ENCODE measurements around the gene METTL25. TPM values are rescaled to one million over a fixed set of nuclear protein-coding genes. Genes with fewer than 3 reads are reported as not detected.

The METTL25 gene
- total RNA-seq, 1 donor from 2014 or later: 71.5 TPM

- Histone ChIP-seq H3K4me3 (ENCODE audit: low read length in 3 of 3) (no peak overlapping the region), H3K9me3 (ENCODE audit: control insufficient read depth in 3 of 3, low read length in 3 of 3) (no peaks in the 10 kb centered on the region), H3K27ac (ENCODE audit: low read depth, low read length) (no peak overlapping the region), H3K9ac (ENCODE audit: low read depth in 1 of 3, low read length in 3 of 3) (no peak overlapping the region), H3K36me3 (ENCODE audit: control insufficient read depth in 3 of 3, insufficient read depth in 3 of 3, low read length in 3 of 3) (peaks cover 0 to 15% (median 8%) of the 10 kb centered on the region in 3 donors), H3K27me3 (ENCODE audit: control insufficient read depth in 3 of 3, insufficient read depth in 3 of 3, low read length in 3 of 3) (no peaks in the 10 kb centered on the region), H3K4me1 (ENCODE audit: control insufficient read depth in 3 of 3, insufficient read depth in 3 of 3, low read length in 3 of 3) (no peaks in the 10 kb centered on the region)
Measured at GRCh38 chr12:82398879-82399278, 40.5 kb downstream of the METTL25 start.

DNA sequence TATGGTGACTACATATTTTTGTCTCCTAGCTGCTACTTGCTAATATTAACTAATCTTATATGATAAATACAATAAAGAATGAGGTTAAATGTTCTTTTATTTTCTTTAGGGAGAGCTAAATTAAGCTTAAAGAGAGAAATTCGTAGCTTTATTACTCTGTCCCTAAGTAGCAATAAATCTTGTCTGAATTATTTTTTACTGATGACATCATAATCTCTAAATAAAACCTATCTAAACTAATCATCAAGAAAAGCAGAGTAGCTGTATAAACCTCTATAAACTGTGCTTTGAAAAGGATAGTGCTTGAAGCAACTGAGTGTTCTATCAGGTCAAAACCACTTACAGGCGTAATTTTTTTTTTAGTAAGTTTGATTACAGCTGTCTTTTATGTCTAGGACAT is 42.5 kb downstream of the METTL25 start:
- H3K27me3 ChIP-seq (ENCODE audit: control insufficient read depth in 3 of 3, insufficient read depth in 3 of 3, low read length in 3 of 3): no peaks in the 10 kb centered on the region
- peaks cover 0 to 6% (median 4%) of the 10 kb centered on the region in 3 donors for H3K36me3 ChIP-seq (ENCODE audit: control insufficient read depth in 3 of 3, insufficient read depth in 3 of 3, low read length in 3 of 3)
- H3K4me3 ChIP-seq (ENCODE audit: low read length in 3 of 3): no peak overlapping the region
- no peak overlapping the region for H3K9ac ChIP-seq (ENCODE audit: low read depth in 1 of 3, low read length in 3 of 3)
- no peaks in the 10 kb centered on the region for H3K9me3 ChIP-seq (ENCODE audit: control insufficient read depth in 3 of 3, low read length in 3 of 3)
- no peak overlapping the region for H3K27ac ChIP-seq (ENCODE audit: low read depth, low read length)
- no peaks in the 10 kb centered on the region for H3K4me1 ChIP-seq (ENCODE audit: control insufficient read depth in 3 of 3, insufficient read depth in 3 of 3, low read length in 3 of 3)

DNA sequence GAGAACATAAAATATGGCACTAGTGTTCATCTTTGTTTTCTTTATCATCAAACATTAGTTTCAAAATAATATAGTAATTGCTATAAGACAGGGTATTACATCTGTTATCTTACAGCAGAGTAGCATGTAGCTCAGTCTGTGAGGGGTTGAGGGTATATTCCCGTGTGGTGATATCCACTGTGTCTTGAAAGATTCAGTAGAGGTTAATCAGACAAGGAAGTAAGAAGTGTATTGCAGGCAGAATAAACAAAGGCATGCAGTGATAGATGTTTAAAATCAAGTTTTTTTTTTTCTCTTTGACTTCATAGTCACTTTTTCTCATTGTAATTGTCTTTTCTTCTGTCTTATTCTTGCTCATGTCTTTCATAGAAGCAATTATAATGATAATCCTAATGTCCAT is 48.3 kb downstream of the METTL25 start:
- Histone ChIP-seq H3K9ac (ENCODE audit: low read depth in 1 of 3, low read length in 3 of 3) (no peak overlapping the region), H3K4me1 (ENCODE audit: control insufficient read depth in 3 of 3, insufficient read depth in 3 of 3, low read length in 3 of 3) (no peaks in the 10 kb centered on the region), H3K36me3 (ENCODE audit: control insufficient read depth in 3 of 3, insufficient read depth in 3 of 3, low read length in 3 of 3) (peaks cover 0 to 4% (median 0%) of the 10 kb centered on the region in 3 donors), H3K9me3 (ENCODE audit: control insufficient read depth in 3 of 3, low read length in 3 of 3) (no peaks in the 10 kb centered on the region), H3K27ac (ENCODE audit: low read depth, low read length) (no peak overlapping the region), H3K27me3 (ENCODE audit: control insufficient read depth in 3 of 3, insufficient read depth in 3 of 3, low read length in 3 of 3) (no peaks in the 10 kb centered on the region), H3K4me3 (ENCODE audit: low read length in 3 of 3) (no peak overlapping the region)

DNA sequence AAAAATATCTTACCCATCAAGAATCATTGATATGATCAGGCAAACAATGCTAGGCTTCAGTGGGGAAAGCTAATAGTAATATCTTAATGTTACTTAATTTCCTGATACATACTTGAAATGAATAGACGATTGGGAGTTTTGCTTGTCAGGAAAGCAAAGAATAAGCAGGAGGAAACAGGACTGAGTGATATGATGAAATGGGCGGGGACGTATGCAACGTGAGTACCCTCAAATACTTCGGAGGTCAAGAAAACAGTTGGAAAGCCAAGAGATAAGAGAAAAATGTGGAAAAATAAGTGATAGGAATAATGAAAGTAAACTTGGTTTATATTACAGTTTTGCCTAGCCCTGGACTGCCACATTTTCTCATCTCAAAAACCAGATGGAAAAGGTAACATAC is 49.2 kb downstream of the METTL25 start:
- no peaks in the 10 kb centered on the region for H3K9me3 ChIP-seq (ENCODE audit: control insufficient read depth in 3 of 3, low read length in 3 of 3)
- H3K4me1 ChIP-seq (ENCODE audit: control insufficient read depth in 3 of 3, insufficient read depth in 3 of 3, low read length in 3 of 3): no peaks in the 10 kb centered on the region
- no peak overlapping the region for H3K9ac ChIP-seq (ENCODE audit: low read depth in 1 of 3, low read length in 3 of 3)
- H3K4me3 ChIP-seq (ENCODE audit: low read length in 3 of 3): no peak overlapping the region
- H3K36me3 ChIP-seq (ENCODE audit: control insufficient read depth in 3 of 3, insufficient read depth in 3 of 3, low read length in 3 of 3): peaks cover 0 to 4% (median 0%) of the 10 kb centered on the region in 3 donors
- no peaks in the 10 kb centered on the region for H3K27me3 ChIP-seq (ENCODE audit: control insufficient read depth in 3 of 3, insufficient read depth in 3 of 3, low read length in 3 of 3)
- H3K27ac ChIP-seq (ENCODE audit: low read depth, low read length): no peak overlapping the region

DNA sequence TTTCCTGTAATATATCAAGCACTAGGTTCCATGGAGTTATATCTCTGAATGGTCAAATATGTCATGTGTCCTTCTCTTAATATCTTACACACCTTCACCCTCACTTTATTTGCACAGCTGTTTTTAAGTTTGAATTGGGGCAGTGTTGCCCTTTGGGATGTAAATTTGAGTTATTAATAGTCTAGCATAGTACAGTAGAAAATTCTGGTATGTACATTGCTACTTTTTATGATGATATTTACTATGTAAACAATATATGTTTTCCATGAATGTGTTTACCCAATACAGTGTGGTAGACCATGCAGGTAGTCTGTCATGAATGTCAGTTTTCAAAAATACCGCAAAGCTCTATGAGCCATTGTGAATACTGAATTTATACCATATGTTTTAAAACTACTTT is 50.5 kb downstream of the METTL25 start:
- no peak overlapping the region for H3K9ac ChIP-seq (ENCODE audit: low read depth in 1 of 3, low read length in 3 of 3)
- peaks cover 0 to 4% (median 0%) of the 10 kb centered on the region in 3 donors for H3K36me3 ChIP-seq (ENCODE audit: control insufficient read depth in 3 of 3, insufficient read depth in 3 of 3, low read length in 3 of 3)
- no peak overlapping the region for H3K4me3 ChIP-seq (ENCODE audit: low read length in 3 of 3)

GRCh38 chr12:82411546-82412230 is 53.4 kb downstream of the METTL25 start:
- Histone ChIP-seq H3K36me3 (ENCODE audit: control insufficient read depth in 3 of 3, insufficient read depth in 3 of 3, low read length in 3 of 3) (peaks cover 0 to 4% (median 0%) of the 10 kb centered on the region in 3 donors), H3K4me3 (ENCODE audit: low read length in 3 of 3) (no peak overlapping the region), H3K9me3 (ENCODE audit: control insufficient read depth in 3 of 3, low read length in 3 of 3) (no peaks in the 10 kb centered on the region), H3K9ac (ENCODE audit: low read depth in 1 of 3, low read length in 3 of 3) (no peak overlapping the region), H3K4me1 (ENCODE audit: control insufficient read depth in 3 of 3, insufficient read depth in 3 of 3, low read length in 3 of 3) (no peaks in the 10 kb centered on the region), H3K27me3 (ENCODE audit: control insufficient read depth in 3 of 3, insufficient read depth in 3 of 3, low read length in 3 of 3) (no peaks in the 10 kb centered on the region), H3K27ac (ENCODE audit: low read depth, low read length) (no peak overlapping the region)

More for the DNA sequence above, 50.5 kb downstream of the METTL25 start:
- Histone ChIP-seq H3K27ac (ENCODE audit: low read depth, low read length) (no peak overlapping the region), H3K27me3 (ENCODE audit: control insufficient read depth in 3 of 3, insufficient read depth in 3 of 3, low read length in 3 of 3) (no peaks in the 10 kb centered on the region), H3K9me3 (ENCODE audit: control insufficient read depth in 3 of 3, low read length in 3 of 3) (no peaks in the 10 kb centered on the region), H3K4me1 (ENCODE audit: control insufficient read depth in 3 of 3, insufficient read depth in 3 of 3, low read length in 3 of 3) (no peaks in the 10 kb centered on the region)

DNA sequence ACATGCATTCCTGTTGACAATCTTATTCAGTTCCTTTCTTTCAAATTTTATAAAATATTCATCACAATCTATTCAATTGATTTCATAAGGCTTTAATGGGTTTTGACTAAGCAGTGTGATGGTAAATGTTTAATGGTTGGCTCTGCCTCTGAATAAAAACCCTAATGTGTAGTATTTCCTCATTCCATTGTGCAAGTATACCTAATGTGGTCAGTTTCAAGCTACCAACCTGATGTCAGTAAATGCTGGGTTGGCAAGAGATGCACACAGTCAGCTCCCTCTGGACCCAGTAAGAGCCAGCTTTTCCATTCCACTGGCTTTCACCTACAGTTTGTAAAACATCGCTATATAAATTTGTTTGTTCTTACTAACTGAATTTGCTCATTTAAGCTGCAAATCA is 53.9 kb downstream of the METTL25 start:
- Histone ChIP-seq H3K4me3 (ENCODE audit: low read length in 3 of 3) (no peak overlapping the region), H3K9ac (ENCODE audit: low read depth in 1 of 3, low read length in 3 of 3) (no peak overlapping the region), H3K4me1 (ENCODE audit: control insufficient read depth in 3 of 3, insufficient read depth in 3 of 3, low read length in 3 of 3) (no peaks in the 10 kb centered on the region), H3K36me3 (ENCODE audit: control insufficient read depth in 3 of 3, insufficient read depth in 3 of 3, low read length in 3 of 3) (peaks cover 0 to 4% (median 0%) of the 10 kb centered on the region in 3 donors), H3K27me3 (ENCODE audit: control insufficient read depth in 3 of 3, insufficient read depth in 3 of 3, low read length in 3 of 3) (no peaks in the 10 kb centered on the region), H3K27ac (ENCODE audit: low read depth, low read length) (no peak overlapping the region), H3K9me3 (ENCODE audit: control insufficient read depth in 3 of 3, low read length in 3 of 3) (no peaks in the 10 kb centered on the region)

GRCh38 chr12:82414044-82414443 is 55.7 kb downstream of the METTL25 start:
- Histone ChIP-seq H3K27ac (ENCODE audit: low read depth, low read length) (no peak overlapping the region), H3K27me3 (ENCODE audit: control insufficient read depth in 3 of 3, insufficient read depth in 3 of 3, low read length in 3 of 3) (no peaks in the 10 kb centered on the region), H3K9ac (ENCODE audit: low read depth in 1 of 3, low read length in 3 of 3) (no peak overlapping the region), H3K36me3 (ENCODE audit: control insufficient read depth in 3 of 3, insufficient read depth in 3 of 3, low read length in 3 of 3) (no peaks in the 10 kb centered on the region), H3K4me3 (ENCODE audit: low read length in 3 of 3) (no peak overlapping the region), H3K9me3 (ENCODE audit: control insufficient read depth in 3 of 3, low read length in 3 of 3) (no peaks in the 10 kb centered on the region), H3K4me1 (ENCODE audit: control insufficient read depth in 3 of 3, insufficient read depth in 3 of 3, low read length in 3 of 3) (no peaks in the 10 kb centered on the region)

- Histone ChIP-seq H3K9me3 (ENCODE audit: control insufficient read depth in 3 of 3, low read length in 3 of 3) (no peaks in the 10 kb centered on the region), H3K9ac (ENCODE audit: low read depth in 1 of 3, low read length in 3 of 3) (no peak overlapping the region), H3K36me3 (ENCODE audit: control insufficient read depth in 3 of 3, insufficient read depth in 3 of 3, low read length in 3 of 3) (no peaks in the 10 kb centered on the region), H3K27me3 (ENCODE audit: control insufficient read depth in 3 of 3, insufficient read depth in 3 of 3, low read length in 3 of 3) (no peaks in the 10 kb centered on the region), H3K4me1 (ENCODE audit: control insufficient read depth in 3 of 3, insufficient read depth in 3 of 3, low read length in 3 of 3) (no peaks in the 10 kb centered on the region), H3K27ac (ENCODE audit: low read depth, low read length) (no peak overlapping the region), H3K4me3 (ENCODE audit: low read length in 3 of 3) (no peak overlapping the region)
Measured at GRCh38 chr12:82414926-82415325, 56.6 kb downstream of the METTL25 start.

- no peaks in the 10 kb centered on the region for H3K9me3 ChIP-seq (ENCODE audit: control insufficient read depth in 3 of 3, low read length in 3 of 3)
- H3K4me3 ChIP-seq (ENCODE audit: low read length in 3 of 3): no peak overlapping the region
- H3K27ac ChIP-seq (ENCODE audit: low read depth, low read length): no peak overlapping the region
- H3K9ac ChIP-seq (ENCODE audit: low read depth in 1 of 3, low read length in 3 of 3): no peak overlapping the region
- H3K4me1 ChIP-seq (ENCODE audit: control insufficient read depth in 3 of 3, insufficient read depth in 3 of 3, low read length in 3 of 3): no peaks in the 10 kb centered on the region
- no peaks in the 10 kb centered on the region for H3K36me3 ChIP-seq (ENCODE audit: control insufficient read depth in 3 of 3, insufficient read depth in 3 of 3, low read length in 3 of 3)
- no peaks in the 10 kb centered on the region for H3K27me3 ChIP-seq (ENCODE audit: control insufficient read depth in 3 of 3, insufficient read depth in 3 of 3, low read length in 3 of 3)
Measured at GRCh38 chr12:82415402-82415801, 57.1 kb downstream of the METTL25 start.
